ENCODE data around the gene ZFX. TPM values are rescaled to one million over a fixed set of nuclear protein-coding genes. Genes with fewer than 3 reads are reported as not detected.

ZFX gene
- total RNA-seq, 1 donor from 2014 or later, result 35.7 TPM

GRCh38 chrX:24228596-24228995 is 79.1 kb downstream of the ZFX start:
- FAIRE-seq (peak; percentile 95), DNase-seq (ENCODE audit: low read depth) (no peak)
- TF ChIP-seq EZH2 (IDR thresholded peaks at IDR 0.05; ENCODE audit: insufficient read depth, low read length) (no peak), CTCF (IDR thresholded peaks at IDR 0.05; ENCODE audit: insufficient read depth, low read depth, low read length) (no peak)
- Histone ChIP-seq H3K9me3 (ENCODE audit: insufficient read depth, low read depth, low read length) (no peaks in the 10 kb centered on the region), H3K36me3 (ENCODE audit: insufficient read depth, low read length) (no peaks in the 10 kb centered on the region), H3K79me2 (ENCODE audit: insufficient read depth, low read length) (no peaks in the 10 kb centered on the region), H3K4me1 (ENCODE audit: insufficient read depth, low read length) (no peaks in the 10 kb centered on the region), H3K27ac (ENCODE audit: low read depth, low read length) (no peak overlapping the region), H3K27me3 (ENCODE audit: insufficient read depth, low read length) (no peaks in the 10 kb centered on the region), H3K4me3 (ENCODE audit: insufficient read depth, low read depth, low read length) (no peak overlapping the region), H4K20me1 (ENCODE audit: insufficient read depth, low read length) (no peaks in the 10 kb centered on the region), H3K9ac (ENCODE audit: low read length) (no peak overlapping the region), H2AFZ (ENCODE audit: low read depth, low read length) (no peak overlapping the region), H3K4me2 (ENCODE audit: low read length) (no peak overlapping the region)
- H3K4me3 Mint-ChIP-seq (ENCODE audit: unreplicated experiment), result no peak overlapping the region
- H3K36me3 Mint-ChIP-seq (ENCODE audit: low read depth, unreplicated experiment), result no peaks in the 10 kb centered on the region
- H3K27ac Mint-ChIP-seq (ENCODE audit: unreplicated experiment), result no peak overlapping the region
- H3K4me1 Mint-ChIP-seq (ENCODE audit: low read depth, unreplicated experiment), result peaks cover 7% of the 10 kb centered on the region
- no peaks in the 10 kb centered on the region for H3K27me3 Mint-ChIP-seq (ENCODE audit: low read depth, unreplicated experiment)
- H3K9me3 Mint-ChIP-seq (ENCODE audit: unreplicated experiment), result peaks cover 3% of the 10 kb centered on the region

- Histone ChIP-seq H3K4me2 (ENCODE audit: low read length) (no peak overlapping the region), H3K36me3 (ENCODE audit: insufficient read depth, low read length) (no peaks in the 10 kb centered on the region), H3K79me2 (ENCODE audit: insufficient read depth, low read length) (no peaks in the 10 kb centered on the region), H3K27ac (ENCODE audit: low read depth, low read length) (no peak overlapping the region), H2AFZ (ENCODE audit: low read depth, low read length) (no peak overlapping the region), H3K9ac (ENCODE audit: low read length) (no peak overlapping the region), H3K9me3 (ENCODE audit: insufficient read depth, low read depth, low read length) (no peaks in the 10 kb centered on the region), H3K27me3 (ENCODE audit: insufficient read depth, low read length) (no peaks in the 10 kb centered on the region), H3K4me1 (ENCODE audit: insufficient read depth, low read length) (no peaks in the 10 kb centered on the region), H4K20me1 (ENCODE audit: insufficient read depth, low read length) (no peaks in the 10 kb centered on the region), H3K4me3 (ENCODE audit: insufficient read depth, low read depth, low read length) (no peak overlapping the region)
- Mint-ChIP-seq H3K4me3 (ENCODE audit: unreplicated experiment) (no peak overlapping the region), H3K27ac (ENCODE audit: unreplicated experiment) (no peak overlapping the region), H3K9me3 (ENCODE audit: unreplicated experiment) (peaks cover 3% of the 10 kb centered on the region), H3K36me3 (ENCODE audit: low read depth, unreplicated experiment) (no peaks in the 10 kb centered on the region), H3K27me3 (ENCODE audit: low read depth, unreplicated experiment) (no peaks in the 10 kb centered on the region), H3K4me1 (ENCODE audit: low read depth, unreplicated experiment) (peaks cover 7% of the 10 kb centered on the region)
- DNase-seq (ENCODE audit: low read depth) (no peak), FAIRE-seq (no peak)
- no peak for TF ChIP-seq EZH2 (IDR thresholded peaks at IDR 0.05; ENCODE audit: insufficient read depth, low read length)
- TF ChIP-seq CTCF (IDR thresholded peaks at IDR 0.05; ENCODE audit: insufficient read depth, low read depth, low read length), result no peak
These were observed 79.9 kb downstream of the ZFX start for GRCh38 chrX:24229400-24229879.

GRCh38 chrX:24229976-24230375 is 80.4 kb downstream of the ZFX start:
- Histone ChIP-seq H3K4me3 (ENCODE audit: insufficient read depth, low read depth, low read length) (no peak overlapping the region), H3K4me2 (ENCODE audit: low read length) (no peak overlapping the region), H3K79me2 (ENCODE audit: insufficient read depth, low read length) (no peaks in the 10 kb centered on the region), H3K27me3 (ENCODE audit: insufficient read depth, low read length) (no peaks in the 10 kb centered on the region), H2AFZ (ENCODE audit: low read depth, low read length) (no peak overlapping the region), H3K4me1 (ENCODE audit: insufficient read depth, low read length) (no peaks in the 10 kb centered on the region), H4K20me1 (ENCODE audit: insufficient read depth, low read length) (no peaks in the 10 kb centered on the region), H3K9me3 (ENCODE audit: insufficient read depth, low read depth, low read length) (no peaks in the 10 kb centered on the region), H3K36me3 (ENCODE audit: insufficient read depth, low read length) (no peaks in the 10 kb centered on the region), H3K9ac (ENCODE audit: low read length) (no peak overlapping the region), H3K27ac (ENCODE audit: low read depth, low read length) (no peak overlapping the region)
- H3K27ac Mint-ChIP-seq (ENCODE audit: unreplicated experiment), result peak overlapping the region; percentile 53
- H3K27me3 Mint-ChIP-seq (ENCODE audit: low read depth, unreplicated experiment), result no peaks in the 10 kb centered on the region
- TF ChIP-seq EZH2 (IDR thresholded peaks at IDR 0.05; ENCODE audit: insufficient read depth, low read length), result no peak
- TF ChIP-seq CTCF (IDR thresholded peaks at IDR 0.05; ENCODE audit: insufficient read depth, low read depth, low read length), result no peak
- peaks cover 3% of the 10 kb centered on the region for H3K9me3 Mint-ChIP-seq (ENCODE audit: unreplicated experiment)
- no peak overlapping the region for H3K4me3 Mint-ChIP-seq (ENCODE audit: unreplicated experiment)
- FAIRE-seq, result peak; percentile 96
- peak; percentile 11 for DNase-seq (ENCODE audit: low read depth)
- peaks cover 7% of the 10 kb centered on the region for H3K4me1 Mint-ChIP-seq (ENCODE audit: low read depth, unreplicated experiment)
- H3K36me3 Mint-ChIP-seq (ENCODE audit: low read depth, unreplicated experiment), result no peaks in the 10 kb centered on the region

Data from astrocyte (in vitro differentiated cells and primary cell).